IMR-90 (cell line): ENCODE measurements around the gene GNAI3. TPM values are rescaled to one million over a fixed set of nuclear protein-coding genes. Genes with fewer than 3 reads are reported as not detected.

Experiments used
- ATAC-seq: fragments of 200-7000 bp; cut with Tn5 transposase; 2 replicates; pipeline ENCODE4 v1.9.1; 2020; ENCODE audit warnings: low read depth, mild to moderate bottlenecking, moderate library complexity
- BruUV-seq: library from RNA; stranded (reverse); fragments of 400-500 nt; replicated peaks from 2 replicates; lab custom pipeline; 2021; lab: Mats Ljungman, UMichigan
- CTCF ChIA-PET: fragments of 300-600 bp; formaldehyde crosslinking; extraction: SDS; loops from one replicate; lab custom pipeline; 2021; ENCODE audit warnings: antibody characterized with exemption; lab: Yijun Ruan, JAX
- POLR2A ChIA-PET: fragments of 300-600 bp; sonication (Branson Sonifier 250); formaldehyde crosslinking; loops from one replicate; lab custom pipeline; 2022; ENCODE audit warnings: antibody characterized with exemption; ENCODE audit not compliant: unreplicated experiment; lab: Charles Lee
- DNase-seq: peaks from one replicate; pipeline ENCODE4 v3.0.0; 2013
- H2AFZ ChIP-seq: replicated peaks from 2 replicates; pipeline ENCODE3; 2013; ENCODE audit warnings: low read length, mild to moderate bottlenecking; ENCODE audit not compliant: poor library complexity
- H2AK5ac ChIP-seq: 2 replicates; pipeline ENCODE4 v1.6.1; 2013; ENCODE audit warnings: low read depth, low read length, inconsistent platforms
- H2AK9ac ChIP-seq: replicated peaks from 2 replicates; pipeline ENCODE3; 2013; ENCODE audit warnings: mild to moderate bottlenecking, low read depth, low read length, moderate library complexity; ENCODE audit not compliant: poor library complexity
- H2BK120ac ChIP-seq: 2 replicates; pipeline ENCODE4 v1.6.1; 2013; ENCODE audit warnings: low read depth, low read length, inconsistent platforms
- H2BK15ac ChIP-seq: 3 replicates; pipeline ENCODE4 v1.6.1; 2013; ENCODE audit warnings: low read depth, low read length, inconsistent platforms
- H2BK20ac ChIP-seq: 2 replicates; pipeline ENCODE4 v1.6.1; 2013; ENCODE audit warnings: low read depth, mild to moderate bottlenecking, inconsistent platforms, low read length, moderate library complexity
- H2BK5ac ChIP-seq: 2 replicates; pipeline ENCODE4 v1.6.1; 2013; ENCODE audit warnings: mild to moderate bottlenecking, low read depth, low read length, inconsistent platforms; ENCODE audit not compliant: poor library complexity, severe bottlenecking
- H3K14ac ChIP-seq: replicated peaks from 2 replicates; pipeline ENCODE4 v1.6.1; 2013; ENCODE audit warnings: low read depth, low read length, inconsistent platforms
- H3K18ac ChIP-seq: 2 replicates; pipeline ENCODE4 v1.6.1; 2013; ENCODE audit warnings: low read depth, low read length, control low read depth
- H3K23ac ChIP-seq: 2 replicates; pipeline ENCODE4 v1.6.1; 2013; ENCODE audit warnings: low read depth, low read length, inconsistent platforms
- H3K27ac ChIP-seq: 2 replicates; pipeline ENCODE4 v1.5.1; 2013; ENCODE audit warnings: mild to moderate bottlenecking, control low read depth, low read length; ENCODE audit not compliant: insufficient read depth
- H3K27me3 ChIP-seq: 2 replicates; pipeline ENCODE4 v1.6.1; 2013; ENCODE audit warnings: low read length; ENCODE audit not compliant: control insufficient read depth, insufficient read depth
- H3K36me3 ChIP-seq: 2 replicates; pipeline ENCODE4 v1.6.1; 2013; ENCODE audit warnings: low read length, mixed read lengths; ENCODE audit not compliant: control insufficient read depth, insufficient read depth
- H3K4ac ChIP-seq: 2 replicates; pipeline ENCODE4 v1.6.1; 2013; ENCODE audit warnings: low read depth, low read length, inconsistent platforms
- H3K4me1 ChIP-seq: 2 replicates; pipeline ENCODE4 v1.6.1; 2013; ENCODE audit warnings: low read length, mixed read lengths; ENCODE audit not compliant: control insufficient read depth, insufficient read depth
- H3K4me2 ChIP-seq: 2 replicates; pipeline ENCODE4 v1.6.1; 2013; ENCODE audit warnings: low read depth, mild to moderate bottlenecking, control low read depth, low read length, moderate library complexity
- H3K4me3 ChIP-seq: 2 replicates; pipeline ENCODE4 v1.5.1; 2013; ENCODE audit warnings: low read depth, mild to moderate bottlenecking, control low read depth, low read length, moderate library complexity; ENCODE audit not compliant: insufficient read depth
- H3K56ac ChIP-seq: 2 replicates; pipeline ENCODE4 v1.6.1; 2013; ENCODE audit warnings: low read length, inconsistent platforms; ENCODE audit not compliant: insufficient read depth; ENCODE audit errors: extremely low read depth
- H3K79me1 ChIP-seq, 2 experiments: 2 replicates each; pipeline ENCODE4 v1.6.1; 2013; ENCODE audit warnings: low read length in 2 of 2, inconsistent platforms in 1 of 2, low read depth in 1 of 2
- H3K9ac ChIP-seq: 2 replicates; pipeline ENCODE4 v1.6.1; 2013; ENCODE audit warnings: low read depth, low read length, control low read depth
- H3K9me1 ChIP-seq: 2 replicates; pipeline ENCODE4 v1.6.1; 2013; ENCODE audit warnings: low read length, inconsistent platforms; ENCODE audit not compliant: insufficient read depth
- H3K9me3 ChIP-seq: 2 replicates; pipeline ENCODE4 v1.6.1; 2013; ENCODE audit warnings: low read length; ENCODE audit not compliant: control insufficient read depth, insufficient read depth
- H4K20me1 ChIP-seq: 2 replicates; pipeline ENCODE4 v1.6.1; 2013; ENCODE audit warnings: low read length, inconsistent platforms; ENCODE audit not compliant: insufficient read depth
- H4K5ac ChIP-seq: 2 replicates; pipeline ENCODE4 v1.6.1; 2013; ENCODE audit warnings: mild to moderate bottlenecking, low read depth, low read length, control low read depth
- H4K8ac ChIP-seq, 2 experiments: 2 replicates each; pipeline ENCODE4 v1.6.1; 2013; ENCODE audit warnings: low read depth in 2 of 2, low read length in 2 of 2, control low read depth in 1 of 2, inconsistent platforms in 1 of 2
- H4K91ac ChIP-seq: 2 replicates; pipeline ENCODE4 v1.6.1; 2013; ENCODE audit warnings: low read depth, low read length, inconsistent platforms; ENCODE audit not compliant: insufficient read depth
- BHLHE40 ChIP-seq: fragments of 150-350 bp; IDR thresholded peaks from 2 replicates; pipeline ENCODE4 v1.6.1; 2016; ENCODE audit warnings: mild to moderate bottlenecking, low read depth, low read length
- CEBPB ChIP-seq: IDR thresholded peaks from 2 replicates; pipeline ENCODE4 v1.6.1; 2012; ENCODE audit warnings: low read depth, low read length, improper control_type of control experiment
- CHD1 ChIP-seq: IDR thresholded peaks from 2 replicates; pipeline ENCODE4 v1.6.1; 2012; ENCODE audit warnings: low read depth, low read length, improper control_type of control experiment
- CTCF ChIP-seq: conservative IDR thresholded peaks from 2 replicates; pipeline ENCODE4 v1.5.1; 2012; ENCODE audit warnings: mild to moderate bottlenecking, low read depth, low read length, improper control_type of control experiment
- FOS ChIP-seq: fragments of 150-350 bp; IDR thresholded peaks from 2 replicates; pipeline ENCODE4 v1.6.1; 2016; ENCODE audit warnings: low read depth, low read length
- MAFK ChIP-seq: IDR thresholded peaks from 2 replicates; pipeline ENCODE4 v1.6.1; 2012; ENCODE audit warnings: low read depth, low read length, improper control_type of control experiment
- MAZ ChIP-seq: IDR thresholded peaks from 2 replicates; pipeline ENCODE4 v1.6.1; 2012; ENCODE audit warnings: low read depth, mild to moderate bottlenecking, low read length, improper control_type of control experiment, moderate library complexity, borderline replicate concordance
- MXI1 ChIP-seq: IDR thresholded peaks from 2 replicates; pipeline ENCODE4 v1.6.1; 2012; ENCODE audit warnings: low read depth, mild to moderate bottlenecking, low read length, moderate library complexity, borderline replicate concordance
- NFE2L2 ChIP-seq: fragments of 150-350 bp; IDR thresholded peaks from 2 replicates; pipeline ENCODE4 v1.6.1; 2016; ENCODE audit warnings: low read depth, mild to moderate bottlenecking, low read length
- RAD21 ChIP-seq: IDR thresholded peaks from 2 replicates; pipeline ENCODE4 v1.6.1; 2012; ENCODE audit warnings: low read length, improper control_type of control experiment
- RCOR1 ChIP-seq: IDR thresholded peaks from 2 replicates; pipeline ENCODE4 v1.6.1; 2012; ENCODE audit warnings: mild to moderate bottlenecking, low read length, improper control_type of control experiment; ENCODE audit not compliant: insufficient replicate concordance
- RFX5 ChIP-seq: IDR thresholded peaks from 2 replicates; pipeline ENCODE4 v1.8.0; 2012; ENCODE audit warnings: low read depth, mild to moderate bottlenecking, low read length, moderate library complexity
- SMC3 ChIP-seq: fragments of 150-350 bp; IDR thresholded peaks from 2 replicates; pipeline ENCODE4 v1.6.1; 2016; ENCODE audit warnings: low read depth, mild to moderate bottlenecking, antibody characterized with exemption, low read length, moderate library complexity
- WGBS, 2 experiments: methylation state at CpG; one replicate each; pipeline versions ENCODE4 v1.1.5 to v1.1.7; 2013; ENCODE audit warnings: missing lambda C conversion rate in 2 of 2; ENCODE audit not compliant: insufficient read length in 1 of 2; ENCODE audit errors: extremely low coverage in 2 of 2; 5-methylcytosine and 5-hydroxymethylcytosine counted together
- dilution Hi-C: fragments of 300-500 bp; cut with HindIII; formaldehyde crosslinking; loops from one replicate; pipeline ENCODE4 v1.14.3; 2018; ENCODE audit warnings: low sequenced_read_pairs; ENCODE audit not compliant: unreplicated experiment
- in situ Hi-C: fragments of 300-500 bp; cut with MboI; formaldehyde crosslinking; loops from 3 replicates; pipeline ENCODE4 v1.14.3; 2019; ENCODE audit warnings: low sequenced_read_pairs, inconsistent platforms, mixed read lengths
- intact Hi-C: fragments of 100-400 bp; cut with micrococcal nuclease; formaldehyde crosslinking; loops from 2 replicates; pipeline ENCODE4 v1.10.0; 2022
- polyA plus RNA-seq, 3 experiments: library from polyadenylated mRNA; depleted of rRNA; stranded (reverse); fragments of >200 nt; gene quantifications; 2 replicates each; pipeline ENCODE4 v1.2.3, GENCODE V29; 2012; ENCODE audit warnings: low replicate concordance in 1 of 3
- total RNA-seq: library from RNA; depleted of rRNA; stranded (reverse); fragments of >200 nt; gene quantifications from 2 replicates; pipeline ENCODE4 v1.2.3, GENCODE V29; 2012
- TF ChIP-seq, protein P1 (sequence below): fragments of 150-350 bp; IDR thresholded peaks from 2 replicates; pipeline ENCODE4 v1.6.1; 2017; ENCODE audit warnings: mild to moderate bottlenecking, antibody characterized with exemption, low read length, low read depth
- TF ChIP-seq, protein P2 (sequence below): fragments of 150-350 bp; IDR thresholded peaks from 2 replicates; pipeline ENCODE4 v1.6.1; 2016; ENCODE audit warnings: low read depth, mild to moderate bottlenecking, low read length, moderate library complexity, borderline replicate concordance

The GNAI3 gene
- total and polyA plus RNA-seq, 2 of the 4 experiments (the other 2 are of a cell fraction), result 5.9 to 14.9 TPM

- no peak overlapping the region for H3K4me3 ChIP-seq
- peak overlapping the region; percentile 54; the same call in 1 of the 2 replicates for H3K23ac ChIP-seq
- ChIA-PET POLR2A (no interaction called here), CTCF (interaction anchor here (5.1 kb wide), 1 partner anchor 31 kb away, joined by 51 read pairs; no protein-coding TSS in a partner anchor)
- peak overlapping the region; percentile 60; the same call in 1 of the 2 replicates for H3K27ac ChIP-seq
- no peaks in the 10 kb centered on the region for H3K9me3 ChIP-seq
- peak overlapping the region; percentile 36 for H2BK5ac ChIP-seq
- dilution Hi-C loops (no loop called here), in situ Hi-C loops (no loop called here), intact Hi-C loops (no loop called here)
- H3K9me1 ChIP-seq, result peaks cover 20% of the 10 kb centered on the region
- peak overlapping the region; percentile 62 for H3K4me2 ChIP-seq
- H3K56ac ChIP-seq, result no peak overlapping the region
- peak overlapping the region; percentile 60 for H4K91ac ChIP-seq
- 0 out of 2 replicates have a peak overlapping the region, but pooled peaks have one; percentile 20 for H3K14ac ChIP-seq
- H4K5ac ChIP-seq, result no peak overlapping the region
- ATAC-seq (peak; percentile 76), DNase-seq (peak; percentile 90)
- H3K18ac ChIP-seq, result no peak overlapping the region
- peak overlapping the region; percentile 37; the same call in 1 of the 2 replicates for H2AK5ac ChIP-seq
- H2BK120ac ChIP-seq, result peak overlapping the region; percentile 68
- BruUV-seq, result no TSS peak
- peak overlapping the region; percentile 82 for H2AK9ac ChIP-seq
- H3K4me1 ChIP-seq, result peaks cover 28% of the 10 kb centered on the region
- H4K20me1 ChIP-seq, result peaks cover 13% of the 10 kb centered on the region; the same call in 1 of the 2 replicates
- H2BK20ac ChIP-seq, result peak overlapping the region; percentile 16; the same call in 1 of the 2 replicates
- H2AFZ ChIP-seq, result peak overlapping the region; percentile 54
- 75% methylated on average over 1 of the region's 5 CpGs; no CpG with 5 or more reads in 1 of the 2 experiments for WGBS, 2 experiments
- H3K9ac ChIP-seq, result no peak overlapping the region; the same call in 1 of the 2 replicates
- peaks cover 9% of the 10 kb centered on the region for H3K36me3 ChIP-seq
- peak overlapping the region in 1 of 2 experiments; percentile 55; a peak in 1 of 4 replicates for H4K8ac ChIP-seq
- peak overlapping the region; percentile 70 for H3K4ac ChIP-seq
- 0 out of 3 replicates have a peak overlapping the region, but pooled peaks have one; percentile 2 for H2BK15ac ChIP-seq
- H3K27me3 ChIP-seq, result no peaks in the 10 kb centered on the region
- peaks cover 4 to 45% of the 10 kb centered on the region in 2 experiments for H3K79me1 ChIP-seq
- TF ChIP-seq MXI1 (no peak), RFX5 (no peak), CEBPB (no peak), FOS (no peak), NFE2L2 (no peak), MAFK (no peak), RAD21 (no peak), MAZ (peak; percentile 27; the same call in 1 of the 2 replicates), CTCF (no peak), CHD1 (no peak), RCOR1 (no peak), BHLHE40 (peak; percentile 2; the same call in 1 of the 2 replicates), SMC3 (no peak)
- TF ChIP-seq, protein P1, sequence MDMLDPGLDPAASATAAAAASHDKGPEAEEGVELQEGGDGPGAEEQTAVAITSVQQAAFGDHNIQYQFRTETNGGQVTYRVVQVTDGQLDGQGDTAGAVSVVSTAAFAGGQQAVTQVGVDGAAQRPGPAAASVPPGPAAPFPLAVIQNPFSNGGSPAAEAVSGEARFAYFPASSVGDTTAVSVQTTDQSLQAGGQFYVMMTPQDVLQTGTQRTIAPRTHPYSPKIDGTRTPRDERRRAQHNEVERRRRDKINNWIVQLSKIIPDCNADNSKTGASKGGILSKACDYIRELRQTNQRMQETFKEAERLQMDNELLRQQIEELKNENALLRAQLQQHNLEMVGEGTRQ, result no peak
- TF ChIP-seq, protein P2, sequence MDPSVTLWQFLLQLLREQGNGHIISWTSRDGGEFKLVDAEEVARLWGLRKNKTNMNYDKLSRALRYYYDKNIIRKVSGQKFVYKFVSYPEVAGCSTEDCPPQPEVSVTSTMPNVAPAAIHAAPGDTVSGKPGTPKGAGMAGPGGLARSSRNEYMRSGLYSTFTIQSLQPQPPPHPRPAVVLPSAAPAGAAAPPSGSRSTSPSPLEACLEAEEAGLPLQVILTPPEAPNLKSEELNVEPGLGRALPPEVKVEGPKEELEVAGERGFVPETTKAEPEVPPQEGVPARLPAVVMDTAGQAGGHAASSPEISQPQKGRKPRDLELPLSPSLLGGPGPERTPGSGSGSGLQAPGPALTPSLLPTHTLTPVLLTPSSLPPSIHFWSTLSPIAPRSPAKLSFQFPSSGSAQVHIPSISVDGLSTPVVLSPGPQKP, result no peak
Observed at GRCh38 chr1:109500941-109501381, 47.5 kb upstream of the GNAI3 start.
